Stimulated activated CD8-positive, alpha-beta memory T cell treated with anti-CD3 and anti-CD28 coated beads, Interleukin-4, amount 100 ng/mL, for 24 hours (primary cell): ENCODE measurements around the gene NAPG.
"Not testable (repeated sequence)": the region's sequence is repeated elsewhere in the genome, so short reads cannot be mapped to it uniquely, and the experiment has no call there.

ENCODE experiments used
- DNase-seq: peaks from one replicate; pipeline ENCODE4 v3.0.0-alpha.2; 2020; ENCODE audit warnings: low read depth

NAPG gene

DNA sequence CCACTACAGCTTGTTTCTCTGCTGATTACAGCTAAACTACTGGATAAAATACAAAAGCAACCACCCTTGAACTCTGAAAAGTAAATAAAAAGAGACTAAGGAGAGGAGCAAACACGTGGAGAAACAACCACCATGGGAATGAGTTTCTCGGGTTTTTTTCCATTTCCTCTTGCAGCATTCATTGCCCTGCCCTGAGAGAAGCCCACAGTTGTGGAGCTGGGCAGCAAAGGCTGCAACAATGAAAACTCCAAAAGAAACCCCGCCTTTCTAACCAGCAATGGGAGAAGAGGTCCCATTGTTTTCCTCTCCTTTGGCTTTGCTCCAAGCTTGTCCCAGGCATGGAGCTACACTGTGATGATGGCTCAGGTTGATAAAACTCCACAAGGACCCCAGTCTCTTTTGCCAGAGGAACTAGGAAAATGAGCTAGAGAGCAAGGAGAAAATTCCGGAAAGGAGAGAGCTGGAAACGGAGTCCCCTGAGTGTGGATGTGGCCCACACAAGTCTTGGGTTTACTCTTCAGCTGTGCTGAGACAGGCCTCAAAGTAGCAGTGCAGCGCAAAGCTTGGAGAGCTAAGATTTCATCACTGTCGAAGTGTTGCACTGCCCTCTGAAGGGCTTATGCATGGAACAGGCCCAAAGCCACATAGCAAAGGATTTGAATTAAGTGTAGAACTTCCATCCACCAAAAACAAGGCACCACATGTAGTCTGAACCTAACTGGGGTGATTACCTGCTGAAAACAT lies 20.9 kb downstream of the NAPG start:
- no peak for DNase-seq

DNA sequence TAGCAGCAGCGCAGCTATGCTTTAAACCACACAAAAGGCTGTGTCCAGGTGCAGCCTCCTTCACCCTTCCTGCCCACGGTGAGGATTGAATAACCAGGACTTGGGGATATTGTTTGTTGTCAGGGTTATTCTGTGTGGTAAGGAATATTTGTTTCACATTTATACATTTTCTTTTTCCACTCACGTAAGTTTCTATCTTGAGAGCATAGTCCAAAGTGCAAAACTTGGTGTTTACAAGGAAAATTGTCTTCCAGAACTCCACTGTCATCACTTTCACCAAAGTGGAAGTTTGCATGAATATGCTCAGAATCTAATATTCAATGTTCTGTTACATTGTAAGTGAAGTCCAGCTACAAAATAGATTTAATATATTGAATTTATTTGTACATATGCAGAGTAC lies 26.4 kb downstream of the NAPG start:
- no peak for DNase-seq

DNA sequence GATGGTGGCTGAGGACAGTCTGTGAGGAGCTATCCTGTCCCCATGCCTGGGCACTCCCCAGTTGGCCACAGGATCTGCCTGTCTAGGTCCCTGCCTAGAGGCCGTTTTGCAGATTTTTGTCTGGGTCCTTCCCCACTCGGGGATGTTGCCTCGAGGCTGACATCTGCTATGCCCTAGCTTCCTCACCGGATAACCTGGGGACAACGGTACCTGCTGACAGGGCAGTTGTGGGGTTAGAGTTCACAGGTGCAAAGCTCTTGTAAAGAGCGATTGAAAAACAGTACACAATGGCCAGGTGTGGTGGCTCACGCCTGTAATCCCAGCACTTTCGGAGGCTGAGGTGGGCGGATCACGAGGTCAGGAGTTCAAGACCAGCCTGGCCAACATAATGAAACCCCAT lies 30.4 kb downstream of the NAPG start:
- DNase-seq = not testable (repeated sequence)

DNA sequence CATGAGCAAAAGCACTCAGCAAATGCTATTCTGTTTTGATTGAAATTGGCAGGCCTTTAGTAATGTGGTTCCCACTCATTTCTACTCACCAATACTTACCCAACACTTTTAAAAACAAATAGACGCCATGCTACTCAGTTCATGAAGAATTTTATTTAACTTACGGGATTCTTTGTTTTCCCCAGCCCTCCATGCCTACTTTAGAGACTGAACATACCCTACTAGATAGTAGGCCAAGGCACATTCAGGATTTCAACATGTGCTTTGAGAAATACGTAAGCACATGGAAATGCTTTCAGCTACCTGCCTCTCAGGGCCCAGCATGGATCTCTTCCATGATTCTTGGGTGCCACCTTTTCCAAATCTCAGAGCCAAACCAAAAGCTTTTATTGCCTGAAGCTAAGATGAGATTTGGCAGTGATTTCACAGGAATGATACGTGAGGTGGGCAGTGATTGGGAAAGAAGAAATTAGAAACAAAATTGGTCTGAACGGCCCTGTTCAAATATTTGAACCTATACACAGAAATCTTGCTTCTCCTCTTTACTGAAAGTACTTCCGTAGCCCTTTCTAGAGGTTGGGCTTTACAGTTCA lies 31.4 kb downstream of the NAPG start:
- DNase-seq = no peak

DNA sequence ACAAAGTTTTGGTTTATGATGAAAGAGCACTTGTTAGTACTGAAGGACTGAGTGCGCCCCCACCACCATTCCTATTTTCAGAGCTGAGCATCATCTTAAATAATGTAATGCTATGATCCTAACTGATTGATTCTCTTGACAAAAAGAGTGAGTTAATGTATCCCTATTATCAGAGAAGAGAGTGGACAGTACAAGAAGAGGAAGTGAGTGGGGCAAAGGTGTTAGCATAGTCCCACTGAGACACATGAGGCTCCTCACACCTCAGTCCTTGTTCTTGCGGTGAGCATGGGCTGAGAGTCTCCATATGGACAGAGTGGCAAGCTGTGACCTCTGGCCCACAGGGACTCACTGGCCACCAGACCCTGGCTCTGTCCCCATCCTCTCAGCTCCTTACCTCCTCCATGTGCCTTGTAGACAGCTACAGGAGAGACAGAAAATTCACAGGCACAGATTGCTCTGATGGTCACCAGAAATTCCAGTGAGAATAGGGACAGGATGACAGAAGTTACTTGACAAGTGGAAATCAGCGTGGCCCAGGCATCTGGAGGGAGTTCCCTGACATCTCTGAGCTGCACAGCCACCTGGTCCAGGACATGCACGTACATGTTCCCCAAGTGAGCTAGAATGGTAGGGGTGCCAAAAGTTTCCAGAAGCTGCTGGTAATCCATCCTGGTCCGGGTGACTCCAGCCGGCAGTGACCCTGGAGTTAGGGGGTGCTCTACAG lies 32.6 kb downstream of the NAPG start:
- no peak for DNase-seq

DNA sequence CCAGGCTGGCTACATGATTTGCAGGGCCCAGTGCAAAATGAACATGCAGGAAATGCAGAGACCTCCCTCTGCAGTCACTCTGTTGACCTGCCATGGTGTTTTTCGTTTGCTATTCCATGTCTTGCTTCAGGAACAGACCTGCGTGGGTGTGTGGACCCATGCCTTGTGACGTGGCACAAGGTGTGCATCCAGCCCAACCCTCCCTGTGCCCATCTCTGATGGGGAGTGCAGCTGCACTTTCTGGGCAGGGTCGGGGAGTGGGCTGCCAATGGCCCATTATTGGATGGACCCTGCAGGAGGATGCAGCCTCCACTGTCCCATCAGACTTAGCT lies 33.1 kb downstream of the NAPG start:
- DNase-seq = no peak

- DNase-seq = no peak
Observed at GRCh38 chr18:10559553-10560451, 34.0 kb downstream of the NAPG start.

DNA sequence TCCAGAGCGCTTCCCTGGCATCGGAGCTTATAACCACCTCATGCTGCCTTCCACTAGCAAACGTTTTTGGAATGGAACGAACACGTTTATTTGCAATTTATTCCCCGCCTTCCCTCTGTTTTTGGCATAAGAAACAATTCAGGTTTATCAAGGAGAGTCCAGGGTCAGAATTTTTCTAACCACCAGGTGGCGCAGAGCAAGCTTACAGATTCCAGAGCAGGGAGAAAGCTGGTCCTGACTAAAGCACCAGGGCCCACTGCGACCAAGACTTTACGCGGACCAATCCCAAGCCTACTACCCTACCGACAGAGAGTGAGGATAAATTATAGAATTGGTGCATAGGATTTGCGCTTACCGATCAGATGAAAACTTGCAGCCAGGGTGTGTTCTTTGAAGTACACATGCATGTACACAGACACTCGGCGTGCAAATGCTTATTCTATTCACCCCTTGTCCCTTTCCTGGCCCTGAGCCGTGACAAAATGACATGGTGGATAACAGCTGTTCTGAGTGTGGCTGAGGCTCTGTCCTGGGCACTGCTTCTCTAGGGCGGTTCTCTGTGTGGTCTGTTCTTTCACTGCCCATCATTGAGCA lies 34.7 kb downstream of the NAPG start:
- peak; percentile 41 for DNase-seq

- DNase-seq = no peak
Observed at GRCh38 chr18:10562773-10563160, 36.9 kb downstream of the NAPG start.

GRCh38 chr18:10563886-10564285 lies 38.1 kb downstream of the NAPG start:
- DNase-seq = no peak

GRCh38 chr18:10564975-10565773 lies 39.3 kb downstream of the NAPG start:
- DNase-seq = no peak

DNA sequence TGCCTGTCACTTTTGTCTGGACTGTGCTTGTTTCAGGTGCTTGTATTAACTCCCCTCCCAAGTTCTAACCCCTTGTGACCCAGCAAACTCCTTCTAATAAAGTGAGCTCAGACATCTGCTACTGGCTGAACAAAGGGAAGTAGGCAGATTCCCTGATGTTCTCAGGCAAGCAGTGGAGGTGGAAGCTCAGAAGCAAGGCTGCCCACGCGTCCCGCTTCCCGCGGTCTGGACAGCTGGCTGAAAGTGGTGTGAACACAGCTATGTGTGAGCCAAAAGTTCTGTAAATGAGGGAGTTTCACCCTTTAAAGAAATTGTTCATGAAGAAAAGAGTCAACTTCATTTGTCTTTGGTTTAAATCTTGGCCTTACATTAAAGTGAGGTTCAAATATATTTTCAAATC lies 40.0 kb downstream of the NAPG start:
- no peak for DNase-seq

GRCh38 chr18:10566390-10566789 lies 40.6 kb downstream of the NAPG start:
- DNase-seq = no peak

- DNase-seq = not testable (repeated sequence)
Observed at GRCh38 chr18:10569941-10570340, 44.1 kb downstream of the NAPG start.

GRCh38 chr18:10570622-10571021 lies 44.8 kb downstream of the NAPG start:
- no peak for DNase-seq

DNA sequence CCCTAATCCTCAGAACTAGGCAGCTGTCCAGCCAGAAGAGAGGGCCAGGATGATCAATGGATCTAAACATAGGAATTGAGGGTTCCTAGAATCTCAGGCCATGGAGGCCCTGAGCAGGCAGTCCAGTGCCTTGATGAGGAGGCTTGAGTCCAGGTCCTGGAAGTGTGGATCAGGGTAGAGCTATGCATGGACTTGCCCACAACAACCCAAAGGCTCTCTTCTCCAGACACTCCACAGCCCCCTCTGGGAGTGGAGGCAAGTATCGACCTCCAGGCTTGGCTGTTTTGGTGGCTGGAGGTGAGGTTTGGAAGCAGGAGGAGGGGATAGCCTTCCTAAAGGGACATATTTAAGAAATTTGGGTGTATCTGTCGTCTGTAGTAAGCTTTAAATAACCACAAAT lies 45.7 kb downstream of the NAPG start:
- no peak for DNase-seq

DNA sequence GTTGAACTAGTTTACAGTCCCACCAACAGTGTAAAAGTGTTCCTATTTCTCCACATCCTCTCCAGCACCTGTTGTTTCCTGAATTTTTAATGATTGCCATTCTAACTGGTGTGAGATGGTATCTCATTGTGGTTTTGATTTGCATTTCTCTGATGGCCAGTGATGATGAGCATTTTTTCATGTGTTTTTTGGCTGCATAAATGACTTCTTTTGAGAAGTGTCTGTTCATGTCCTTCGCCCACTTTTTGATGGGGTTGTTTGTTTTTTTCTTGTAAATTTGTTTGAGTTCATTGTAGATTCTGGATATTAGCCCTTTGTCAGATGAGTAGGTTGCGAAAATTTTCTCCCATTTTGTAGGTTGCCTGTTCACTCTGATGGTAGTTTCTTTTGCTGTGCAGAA lies 47.4 kb downstream of the NAPG start:
- DNase-seq = not testable (repeated sequence)

DNA sequence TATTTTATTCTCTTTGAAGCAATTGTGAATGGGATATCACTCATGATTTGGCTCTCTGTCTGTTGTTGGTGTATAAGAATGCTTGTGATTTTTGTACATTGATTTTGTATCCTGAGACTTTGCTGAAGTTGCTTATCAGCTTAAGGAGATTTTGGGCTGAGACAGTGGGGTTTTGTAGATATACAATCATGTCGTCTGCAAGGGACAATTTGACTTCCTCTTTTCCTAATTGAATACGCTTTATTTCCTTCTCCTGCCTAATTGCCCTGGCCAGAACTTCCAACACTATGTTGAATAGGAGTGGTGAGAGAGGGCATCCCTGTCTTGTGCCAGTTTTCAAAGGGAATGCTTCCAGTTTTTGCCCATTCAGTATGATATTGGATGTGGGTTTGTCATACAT lies 48.6 kb downstream of the NAPG start:
- not testable (repeated sequence) for DNase-seq

- DNase-seq = not testable (repeated sequence)
Observed at GRCh38 chr18:10577842-10578572, 52.2 kb downstream of the NAPG start.

- DNase-seq = not testable (repeated sequence)
Observed at GRCh38 chr18:10578573-10578899, 52.7 kb downstream of the NAPG start.
